HG03558 (cell line): ENCODE data around the gene PAX2.

ENCODE experiments used
- ATAC-seq: cut with Tn5 transposase; IDR thresholded peaks from one replicate; pipeline ENCODE4 v1.9.1; 2021; ENCODE audit warnings: moderate number of reproducible peaks; ENCODE audit not compliant: unreplicated experiment; ENCODE audit errors: extremely low read depth

Gene PAX2

DNA sequence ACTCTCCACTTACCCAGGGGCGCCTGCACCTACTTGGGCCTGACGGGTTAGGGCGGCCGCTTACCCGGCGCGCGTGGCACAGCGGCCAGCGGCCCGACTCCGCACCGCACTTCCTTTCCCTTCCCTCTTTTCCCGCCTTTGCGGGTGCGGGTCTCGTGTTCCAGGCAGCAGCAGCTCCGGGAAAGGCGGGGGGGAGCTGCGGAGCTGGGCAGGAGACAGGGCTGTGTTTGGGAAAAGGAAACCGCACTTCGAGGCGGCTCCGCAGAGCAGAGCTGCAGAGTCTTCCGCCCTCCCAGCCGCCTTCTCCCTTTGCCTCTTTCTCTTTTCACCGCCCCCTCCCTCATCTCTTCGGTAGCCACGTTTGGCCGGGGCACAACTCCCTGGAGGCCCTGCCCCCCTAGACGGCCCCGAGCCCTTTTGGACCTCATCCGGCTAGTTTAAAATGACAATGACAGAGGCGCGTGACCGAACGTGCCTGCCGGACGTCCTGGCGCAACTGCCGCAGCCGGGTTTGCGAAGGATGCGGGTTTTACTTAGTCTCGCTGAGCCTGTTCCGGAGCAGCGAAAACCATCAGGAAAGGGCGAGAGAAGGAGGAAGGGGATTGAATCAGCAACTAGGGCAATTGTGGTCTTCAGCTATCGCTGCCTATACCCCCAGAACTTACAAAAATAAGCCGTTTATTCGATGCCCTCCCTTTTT, 7.9 kb upstream of the PAX2 start:
- ATAC-seq: no peak

DNA sequence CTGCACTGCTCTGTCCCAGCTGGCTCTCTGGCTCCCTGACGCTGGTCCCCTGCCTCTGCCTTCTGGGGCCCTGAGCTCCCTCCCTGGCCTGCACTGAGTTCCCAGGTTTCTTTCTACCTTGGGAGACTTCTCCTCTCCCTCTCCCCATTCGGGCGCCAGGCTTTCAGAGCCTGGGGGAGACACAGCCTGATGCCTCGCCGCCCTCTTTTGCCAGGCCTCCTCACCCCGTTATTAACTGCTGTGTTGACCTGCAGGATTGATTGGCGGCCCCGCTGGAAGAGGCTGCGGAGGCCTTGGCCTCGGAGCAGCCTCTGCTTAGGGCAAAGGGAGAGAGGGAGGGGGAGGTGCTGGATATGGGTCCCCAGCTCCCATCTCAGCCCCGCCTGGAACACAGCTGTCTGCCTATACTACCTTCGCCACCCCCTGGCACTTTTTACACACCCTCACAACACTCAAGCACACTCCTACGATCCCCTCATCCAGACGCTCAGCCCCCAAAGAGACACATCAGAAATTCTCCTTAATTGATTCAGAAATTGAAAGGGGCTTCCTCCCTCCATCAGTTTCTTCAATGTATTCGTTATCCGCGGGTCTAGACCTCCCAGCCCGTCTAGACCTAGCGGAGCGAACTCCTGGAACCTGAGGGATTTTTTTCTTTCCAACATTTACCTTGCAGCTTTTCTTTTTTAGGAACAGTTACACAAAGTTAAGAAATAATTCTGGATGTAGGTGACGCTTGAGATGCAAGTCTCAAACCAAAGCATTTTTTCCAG, 7.1 kb upstream of the PAX2 start:
- no peak for ATAC-seq

DNA sequence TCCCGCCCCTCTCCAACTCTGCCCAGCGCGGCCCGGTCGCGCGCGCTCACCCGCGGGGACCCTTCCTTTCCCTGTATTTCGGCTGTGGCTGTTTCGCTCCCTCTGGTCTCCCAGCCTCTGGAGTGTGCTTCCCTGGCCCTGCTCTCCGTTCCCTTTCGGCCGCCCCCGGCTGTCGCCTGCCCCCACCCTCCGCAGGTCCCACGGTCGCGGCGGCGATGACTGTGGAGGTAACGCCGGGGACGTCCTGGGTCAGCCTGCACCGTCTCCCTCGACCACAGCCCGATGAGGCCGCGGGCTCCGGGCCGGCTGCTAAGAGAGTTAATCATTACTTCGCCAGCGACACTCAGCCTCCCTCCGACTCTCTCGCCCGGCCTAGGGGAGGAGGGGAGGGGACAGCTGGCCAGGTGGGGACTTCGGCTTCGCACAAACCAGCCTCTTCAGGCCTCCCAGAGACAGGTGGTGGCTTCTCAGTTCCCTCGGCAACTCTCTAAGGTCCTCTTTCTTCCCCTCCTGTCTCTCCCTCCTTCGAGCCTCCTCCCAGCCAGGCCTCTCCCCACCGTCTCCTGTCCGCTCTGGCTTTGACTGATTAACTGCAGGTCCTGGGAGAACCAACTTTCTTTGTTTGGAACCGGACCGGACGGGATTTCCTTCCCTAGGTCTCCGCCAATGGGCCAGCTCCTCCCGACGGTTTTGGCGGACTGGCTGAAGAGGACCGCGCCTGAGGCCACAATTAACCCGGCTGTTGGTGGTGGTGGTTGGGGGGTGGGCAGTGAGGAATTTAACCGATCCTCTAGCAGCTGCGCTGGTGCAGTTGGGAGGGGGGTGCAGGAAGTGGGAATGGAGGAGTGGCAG, 5.6 kb upstream of the PAX2 start:
- no peak for ATAC-seq

GRCh38 chr10:100740476-100741377, 4.7 kb upstream of the PAX2 start:
- no peak for ATAC-seq

DNA sequence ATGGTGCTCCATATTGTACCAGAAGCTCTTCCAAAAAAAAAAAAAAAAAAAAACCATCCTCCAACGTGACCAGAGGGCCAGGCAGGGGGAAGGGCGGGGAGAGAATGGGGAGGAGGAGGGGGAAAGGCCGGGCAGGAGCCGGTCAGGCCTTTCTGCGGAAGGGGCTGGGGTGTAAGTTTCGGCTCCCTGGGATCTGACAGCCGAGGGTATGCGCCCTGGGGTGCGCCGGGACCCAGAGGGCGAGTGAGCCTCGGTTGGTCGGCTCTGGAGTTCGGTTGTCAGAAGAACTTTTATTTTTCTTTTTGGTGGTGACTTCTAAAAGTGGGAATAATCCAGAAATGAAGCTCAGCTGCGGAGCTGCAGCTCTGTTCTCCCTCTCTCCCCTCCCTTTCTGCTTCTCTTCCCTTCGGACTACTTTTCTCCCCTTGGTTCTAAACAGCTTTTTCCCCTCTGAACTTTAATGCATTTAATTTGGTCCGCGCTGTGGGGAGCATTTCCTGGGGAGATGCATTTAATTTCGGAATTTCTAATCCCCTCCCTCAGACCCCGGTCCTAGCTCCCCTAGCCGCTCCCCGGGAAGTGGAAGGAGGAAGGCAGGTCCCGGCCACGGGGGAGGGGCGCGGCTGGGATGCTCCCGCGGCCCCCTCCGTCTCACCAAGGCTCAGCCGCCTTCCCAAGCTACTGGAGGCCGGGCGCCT, 3.9 kb upstream of the PAX2 start:
- ATAC-seq: no peak

DNA sequence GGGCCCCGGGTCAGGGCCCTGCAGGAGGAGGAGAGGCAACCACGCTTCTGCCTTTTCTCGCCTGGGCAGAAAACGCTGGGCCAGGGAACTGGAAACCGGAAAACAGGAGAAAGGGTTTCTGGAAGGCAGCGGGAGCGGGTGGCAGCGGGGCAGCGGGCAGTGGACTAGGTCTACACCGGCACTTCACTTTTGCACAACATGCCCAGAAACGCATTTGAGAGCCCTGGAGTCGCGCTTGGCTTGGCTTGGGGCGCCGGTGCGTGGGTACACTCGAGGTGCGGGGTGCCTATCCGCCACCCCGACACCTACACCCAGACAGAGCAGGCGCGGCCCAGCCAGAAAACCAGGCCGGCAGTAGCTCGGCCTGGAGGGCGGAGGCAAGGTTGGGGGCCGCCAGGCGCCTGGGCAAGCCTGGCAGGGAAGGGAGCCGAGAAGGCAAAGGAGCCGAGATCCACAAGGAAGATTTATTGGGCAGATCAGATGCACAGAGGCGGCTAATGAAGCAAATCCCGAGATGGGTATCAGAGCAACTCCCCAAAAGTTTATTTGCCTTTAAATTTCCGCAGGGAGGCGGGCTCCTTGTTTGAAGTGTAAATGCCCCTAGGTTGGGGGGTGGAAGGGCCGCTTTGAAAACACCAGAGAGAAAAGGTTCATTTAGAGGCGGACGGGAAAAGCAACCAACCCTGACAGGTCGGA, 3.2 kb upstream of the PAX2 start:
- no peak for ATAC-seq

DNA sequence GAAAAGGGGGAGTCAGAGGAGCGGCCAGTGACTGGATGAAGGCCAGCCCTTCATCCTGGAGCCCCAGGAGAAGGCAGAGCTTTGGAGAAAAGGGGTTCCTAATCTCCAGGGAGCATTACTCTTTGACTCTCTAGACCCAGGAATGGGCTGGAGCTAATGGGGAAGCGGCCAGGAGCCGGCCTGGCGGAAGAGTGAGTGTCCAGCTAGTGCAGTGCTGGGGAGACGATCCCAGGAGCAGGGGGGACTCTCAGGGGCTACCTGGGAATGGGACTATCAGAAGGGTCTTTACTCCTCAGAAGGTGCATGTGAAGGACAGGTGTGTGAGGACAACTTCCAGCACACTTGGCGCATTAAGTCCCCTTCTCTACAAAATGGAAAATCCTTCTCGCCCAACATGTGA, 2.4 kb upstream of the PAX2 start:
- no peak for ATAC-seq

DNA sequence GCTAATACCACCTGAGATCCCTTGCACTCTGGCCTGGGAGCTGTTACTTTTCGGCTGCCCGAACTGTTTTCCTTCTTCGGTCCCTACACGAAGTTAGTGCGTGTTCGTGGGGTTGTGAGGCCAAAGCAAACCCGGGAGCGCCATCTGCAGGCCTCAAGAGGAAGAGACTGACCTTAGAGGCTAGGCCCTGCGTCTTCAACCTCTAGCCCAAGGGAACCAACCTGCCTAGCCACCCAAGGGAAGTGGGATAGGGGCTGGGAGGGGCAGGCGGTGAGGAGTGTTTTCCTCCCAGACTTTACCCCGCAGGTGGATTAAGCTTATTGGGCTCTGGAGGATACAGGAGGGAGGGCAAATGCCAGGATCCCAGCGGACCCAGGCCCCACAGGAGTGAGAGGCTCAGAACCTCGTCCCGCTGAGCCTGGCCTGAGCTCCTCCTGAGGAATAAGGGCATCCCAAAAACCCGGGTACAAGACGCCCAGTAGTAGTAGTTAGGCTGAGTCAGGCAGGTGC, 1.7 kb upstream of the PAX2 start:
- no peak for ATAC-seq

GRCh38 chr10:100744136-100744986, 1.0 kb upstream of the PAX2 start:
- ATAC-seq: no peak

GRCh38 chr10:100745882-100746783, 751 bp downstream of the PAX2 start:
- ATAC-seq: no peak

DNA sequence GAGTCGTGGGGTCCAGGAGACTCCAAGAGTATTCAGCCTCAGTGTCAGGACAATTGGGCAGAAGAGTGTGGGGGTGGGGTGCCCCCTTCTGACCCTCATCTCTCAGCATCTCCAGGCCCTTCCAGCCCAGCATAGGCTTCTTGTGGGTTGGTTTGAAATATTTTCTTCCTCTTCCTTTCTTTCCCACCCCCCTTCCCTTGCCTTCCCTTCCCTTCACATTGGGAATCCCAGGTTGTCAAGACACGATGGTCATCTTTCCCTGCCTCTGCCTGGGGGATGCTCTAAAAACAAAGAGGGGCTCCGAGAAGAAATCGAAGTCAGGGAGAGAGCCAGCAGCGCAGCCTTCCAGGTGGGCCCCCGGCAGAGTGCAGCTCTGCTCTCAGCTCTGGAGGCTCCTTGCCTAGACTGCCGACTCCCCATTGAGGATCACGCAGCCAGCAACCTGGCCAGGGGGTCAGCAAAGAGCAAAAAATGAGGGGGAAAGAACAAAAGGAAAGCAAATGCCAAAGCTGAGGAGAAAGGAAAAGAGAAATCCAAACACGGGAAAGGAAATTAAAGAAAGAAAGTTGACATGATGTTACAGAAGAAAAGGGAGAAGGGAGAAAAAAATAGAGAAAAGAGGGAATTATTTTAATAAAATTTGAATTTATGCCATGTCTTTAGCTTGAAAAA, 1.5 kb downstream of the PAX2 start:
- ATAC-seq: no peak

- no peak for ATAC-seq
Measured at GRCh38 chr10:100747456-100748230, 2.3 kb downstream of the PAX2 start.

DNA sequence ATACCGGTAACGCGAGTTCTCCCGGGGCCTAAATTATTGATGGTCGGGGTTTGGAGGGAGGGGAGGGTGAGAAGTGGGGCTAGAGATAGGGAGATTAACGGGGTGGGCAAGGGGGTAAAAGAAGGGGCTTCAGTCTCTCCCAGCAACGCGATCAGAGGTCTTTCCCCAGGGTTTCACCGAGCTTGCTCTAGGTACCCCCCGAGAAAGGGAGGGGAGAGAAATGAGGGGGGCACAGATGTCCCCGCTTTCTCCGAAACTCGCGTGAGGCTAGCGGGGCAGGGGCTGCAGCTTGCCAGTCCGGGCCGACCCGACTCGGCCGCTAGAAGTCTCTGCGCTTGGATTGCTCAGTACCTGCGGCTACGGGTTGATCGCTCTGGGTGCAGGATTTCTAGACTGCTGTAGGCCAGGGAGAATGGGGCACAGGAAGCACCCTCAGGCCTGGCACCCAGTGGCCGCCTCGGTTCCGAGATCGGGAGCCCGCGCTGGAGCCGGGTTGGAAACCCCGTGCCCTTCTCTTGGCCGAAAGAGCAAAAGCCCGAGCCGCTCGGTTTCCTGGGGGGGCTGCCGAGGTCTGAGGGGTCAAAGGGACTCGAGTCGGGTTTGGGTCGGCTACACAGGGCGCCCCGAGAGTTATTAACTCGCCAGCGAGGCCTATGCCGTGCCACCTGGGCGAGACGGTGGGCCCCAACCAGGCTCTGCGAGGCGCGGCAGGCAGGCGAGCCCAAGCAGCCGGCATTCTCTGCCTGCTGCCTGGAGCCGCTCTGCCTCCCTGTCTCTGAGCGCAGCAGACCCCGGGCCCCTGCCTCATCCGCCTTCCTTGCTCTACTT, 3.1 kb downstream of the PAX2 start:
- ATAC-seq: no peak

DNA sequence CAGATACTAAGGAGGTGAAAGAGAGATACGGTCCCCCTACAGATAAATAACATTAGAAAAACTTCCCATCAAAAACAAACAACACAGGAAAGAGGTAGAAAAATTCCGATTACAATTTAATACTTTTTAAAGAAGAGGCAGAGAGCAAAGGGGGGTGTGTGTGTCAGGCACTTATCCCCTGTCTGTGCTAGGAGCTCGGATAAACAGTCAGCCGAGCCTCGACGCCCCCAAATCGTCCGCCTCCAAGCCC, 3.6 kb downstream of the PAX2 start:
- no peak for ATAC-seq
